Uterus (tissue), 2 donors: Measurements from ENCODE around the gene CEP112.

Experiments
- POLR2A ChIP-seq, 2 donors: fragments of 450-650 bp; IDR thresholded peaks; one replicate each; pipeline ENCODE4 v1.6.1; 2016; ENCODE audit warnings: antibody characterized with exemption in 2 of 2, mild to moderate bottlenecking in 1 of 2, moderate library complexity in 1 of 2
- TF ChIP-seq, protein P1 (sequence below), 4 experiments: fragments of 200-600 bp in 2 of 4; fragments of 450-650 bp in 2 of 4; sonication (generic) in 2 of 4; IDR thresholded peaks; one replicate each; pipeline ENCODE4 v1.5.1; 2016 to 2019; ENCODE audit warnings: antibody characterized with exemption in 4 of 4, mild to moderate bottlenecking in 2 of 4, moderate library complexity in 1 of 4

DNA sequence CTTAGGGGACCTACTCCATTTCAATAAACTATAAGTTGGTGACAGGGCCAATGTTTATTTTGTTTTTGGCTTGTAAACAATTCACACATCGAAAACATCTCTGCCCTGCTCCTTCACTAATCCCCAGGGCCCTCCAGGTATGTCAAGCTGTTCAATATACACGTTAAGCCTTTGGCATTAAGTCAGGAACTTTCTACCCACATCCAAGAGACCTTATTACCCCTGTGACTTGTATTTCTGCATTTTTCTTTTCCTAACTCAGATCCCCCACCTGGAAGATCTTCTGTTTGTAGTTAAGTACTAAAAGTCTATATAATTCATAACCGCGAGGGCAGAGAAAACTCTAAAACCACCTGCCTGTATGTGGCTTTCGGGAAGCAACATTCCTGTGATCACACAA lies 523.7 kb downstream of the CEP112 start:
- TF ChIP-seq, protein P1, sequence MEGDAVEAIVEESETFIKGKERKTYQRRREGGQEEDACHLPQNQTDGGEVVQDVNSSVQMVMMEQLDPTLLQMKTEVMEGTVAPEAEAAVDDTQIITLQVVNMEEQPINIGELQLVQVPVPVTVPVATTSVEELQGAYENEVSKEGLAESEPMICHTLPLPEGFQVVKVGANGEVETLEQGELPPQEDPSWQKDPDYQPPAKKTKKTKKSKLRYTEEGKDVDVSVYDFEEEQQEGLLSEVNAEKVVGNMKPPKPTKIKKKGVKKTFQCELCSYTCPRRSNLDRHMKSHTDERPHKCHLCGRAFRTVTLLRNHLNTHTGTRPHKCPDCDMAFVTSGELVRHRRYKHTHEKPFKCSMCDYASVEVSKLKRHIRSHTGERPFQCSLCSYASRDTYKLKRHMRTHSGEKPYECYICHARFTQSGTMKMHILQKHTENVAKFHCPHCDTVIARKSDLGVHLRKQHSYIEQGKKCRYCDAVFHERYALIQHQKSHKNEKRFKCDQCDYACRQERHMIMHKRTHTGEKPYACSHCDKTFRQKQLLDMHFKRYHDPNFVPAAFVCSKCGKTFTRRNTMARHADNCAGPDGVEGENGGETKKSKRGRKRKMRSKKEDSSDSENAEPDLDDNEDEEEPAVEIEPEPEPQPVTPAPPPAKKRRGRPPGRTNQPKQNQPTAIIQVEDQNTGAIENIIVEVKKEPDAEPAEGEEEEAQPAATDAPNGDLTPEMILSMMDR (IDR thresholded peaks at IDR 0.05), result no peak
- TF ChIP-seq POLR2A (IDR thresholded peaks at IDR 0.05), result no peak
